NCI-H2029 treated with DMSO at 0.1 percent for 48 hours (cell line): ENCODE results near the gene SNX14.
"Not testable (repeated sequence)": the region's sequence is repeated elsewhere in the genome, so short reads cannot be mapped to it uniquely, and the experiment has no call there.

Experiments used
- DNase-seq: peaks from one replicate; lab custom pipeline; 2025; lab: John Stamatoyannopoulos, UW

The SNX14 gene

GRCh38 chr6:85582832-85583231 lies 10.8 kb downstream of the SNX14 start:
- DNase-seq, result not testable (repeated sequence)

DNA sequence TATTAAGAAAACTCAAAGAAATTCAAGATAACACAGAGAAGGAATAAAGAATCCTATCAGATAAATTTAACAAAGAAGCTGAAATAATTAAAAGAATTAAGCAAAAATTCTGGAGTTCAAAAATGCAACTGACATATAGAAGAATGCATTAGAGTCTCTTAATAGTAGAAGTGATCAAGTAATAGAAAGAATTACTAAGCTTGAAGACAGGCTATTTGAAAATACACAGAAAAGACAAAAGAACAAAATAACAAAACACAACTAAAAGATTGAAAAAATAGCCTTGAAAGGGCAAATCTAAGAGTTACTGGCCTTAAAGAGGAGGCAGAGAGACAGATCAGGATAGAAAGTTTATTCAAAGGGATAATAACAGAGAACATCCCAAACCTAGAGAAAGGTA lies 12.1 kb downstream of the SNX14 start:
- no peak for DNase-seq

DNA sequence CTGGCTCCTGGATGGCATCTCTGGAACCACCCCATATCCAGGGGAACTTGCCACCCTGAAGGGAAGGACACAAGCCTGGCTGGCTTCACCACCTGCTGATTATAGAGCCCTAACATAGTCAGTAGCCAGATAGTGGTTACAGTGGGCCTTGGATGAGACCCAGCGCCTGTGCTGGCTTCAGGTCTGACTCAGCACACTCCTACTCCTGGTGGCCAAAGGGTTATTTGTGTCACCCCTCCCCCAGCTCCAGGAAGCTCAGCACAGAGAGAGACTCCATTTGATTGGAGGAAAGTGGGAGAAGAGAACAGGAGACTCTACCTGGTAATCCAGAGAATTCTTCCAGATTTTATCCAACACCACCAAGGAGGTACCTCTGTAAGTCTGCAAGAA lies 12.8 kb downstream of the SNX14 start:
- no peak for DNase-seq

- DNase-seq, result no peak
Observed at GRCh38 chr6:85580118-85580877, 13.4 kb downstream of the SNX14 start.

DNA sequence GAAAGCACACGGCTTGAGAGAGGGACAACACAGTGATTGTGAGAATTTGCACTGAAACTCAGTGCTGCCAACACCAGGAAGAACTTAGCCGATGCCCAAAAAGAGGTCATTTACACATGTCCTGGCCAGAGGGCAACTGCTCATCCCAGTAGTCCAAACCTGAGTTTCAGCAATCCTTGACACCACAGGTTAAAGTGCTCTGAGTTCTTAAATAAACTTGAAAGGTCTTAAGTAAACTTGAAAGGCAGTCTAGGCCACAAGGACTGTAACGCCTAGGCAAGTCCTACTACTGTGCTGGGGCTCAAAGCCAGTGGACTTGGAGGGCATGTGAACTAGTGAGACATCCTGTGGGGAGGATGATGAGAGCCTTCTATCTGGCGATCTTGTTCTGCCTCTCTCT lies 14.1 kb downstream of the SNX14 start:
- no peak for DNase-seq

DNA sequence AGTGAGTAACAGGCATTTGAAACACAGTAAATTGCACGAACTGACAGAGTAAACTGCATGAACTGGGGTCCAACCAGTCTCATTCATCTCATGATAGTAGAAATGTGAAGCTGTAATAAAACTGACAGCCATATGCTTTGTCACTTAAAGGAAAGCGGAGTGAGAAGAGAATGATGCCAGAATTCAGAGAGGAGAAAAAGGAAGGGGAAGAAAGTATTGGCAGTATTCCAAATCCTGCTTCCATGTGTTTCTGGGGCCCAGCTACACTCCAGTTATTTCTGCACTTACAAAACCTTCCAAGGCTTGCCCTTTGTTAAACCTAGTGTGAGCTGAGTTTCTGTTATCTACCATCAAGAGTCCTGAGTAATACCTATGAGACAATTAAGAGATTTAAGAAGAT lies 17.2 kb downstream of the SNX14 start:
- DNase-seq, result no peak

DNA sequence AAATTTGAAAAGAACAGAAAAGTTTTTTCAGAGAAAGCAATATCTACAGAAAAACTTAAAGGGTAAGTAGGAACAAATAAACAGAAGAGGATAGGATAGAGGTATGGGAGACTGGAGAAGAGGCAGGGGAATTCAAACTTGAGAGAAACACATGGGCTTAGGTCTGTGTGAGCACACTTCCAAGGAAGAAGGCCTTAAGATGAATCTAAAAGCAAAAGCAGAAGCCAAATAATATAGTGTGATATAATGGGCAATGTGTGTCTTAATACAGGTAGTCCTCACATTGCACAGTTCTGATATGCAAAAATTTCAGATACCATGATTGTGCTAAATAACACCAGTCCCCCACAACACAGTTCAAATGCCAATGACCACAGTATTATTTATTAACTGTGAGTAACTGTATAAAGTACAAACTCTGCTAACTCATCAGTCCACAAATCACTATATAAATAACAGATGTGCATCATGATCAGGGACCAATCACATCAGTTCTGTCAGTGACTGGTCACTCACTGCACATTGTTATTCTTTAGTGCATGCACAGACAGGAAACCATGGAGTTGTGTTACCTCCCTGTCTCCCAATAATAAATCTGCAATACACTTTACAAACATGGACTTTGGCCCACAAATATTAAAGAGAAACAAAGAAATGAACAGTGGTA lies 18.6 kb downstream of the SNX14 start:
- DNase-seq, result no peak

DNA sequence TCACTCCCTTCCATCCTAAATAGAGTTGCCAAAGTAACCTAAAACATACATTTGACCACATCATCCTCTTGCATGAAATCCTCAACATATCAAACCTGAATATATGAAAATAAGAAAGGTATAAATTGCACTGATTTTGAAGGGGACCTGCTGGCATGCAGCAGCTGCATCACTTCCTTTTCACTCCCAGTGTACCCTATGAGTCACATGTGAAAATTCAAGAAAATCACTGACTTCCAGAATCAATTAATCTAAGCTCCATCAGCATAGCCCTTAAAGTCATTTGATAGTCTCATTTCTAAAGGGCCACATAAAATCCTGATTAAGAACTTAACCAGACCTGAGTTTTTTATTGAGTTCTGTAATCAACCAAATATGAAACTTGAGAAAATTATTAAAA lies 24.3 kb downstream of the SNX14 start:
- DNase-seq, result no peak

GRCh38 chr6:85568411-85568810 lies 25.2 kb downstream of the SNX14 start:
- DNase-seq, result no peak

GRCh38 chr6:85565736-85566135 lies 27.9 kb downstream of the SNX14 start:
- no peak for DNase-seq

GRCh38 chr6:85564223-85564622 lies 29.4 kb downstream of the SNX14 start:
- not testable (repeated sequence) for DNase-seq

GRCh38 chr6:85561750-85562357 lies 31.8 kb downstream of the SNX14 start:
- no peak for DNase-seq

- no peak for DNase-seq
Observed at GRCh38 chr6:85556992-85557668, 36.5 kb downstream of the SNX14 start.

GRCh38 chr6:85552652-85553051 lies 41.0 kb downstream of the SNX14 start:
- DNase-seq, result no peak

DNA sequence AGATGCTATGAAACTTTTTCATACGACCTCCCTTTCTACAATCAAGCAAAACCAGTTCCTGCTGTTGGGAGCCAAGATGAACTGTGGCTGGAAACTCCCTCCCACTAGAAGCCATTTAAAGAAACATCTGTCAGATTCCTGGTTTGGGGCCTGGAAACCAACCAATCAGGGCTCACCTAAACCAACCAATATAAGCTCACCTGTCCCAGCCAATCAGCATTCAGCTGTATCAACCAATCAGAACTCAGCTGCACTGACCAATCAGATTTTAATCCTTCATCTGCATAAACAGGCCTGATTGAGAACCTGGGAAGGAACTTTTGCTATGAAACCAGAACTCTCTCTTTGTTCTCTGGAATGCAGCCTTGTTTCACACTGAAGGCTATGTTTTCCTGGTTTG lies 42.4 kb downstream of the SNX14 start:
- no peak for DNase-seq

- DNase-seq, result no peak
Observed at GRCh38 chr6:85547719-85548118, 45.9 kb downstream of the SNX14 start.

GRCh38 chr6:85544776-85545175 lies 48.9 kb downstream of the SNX14 start:
- DNase-seq, result no peak

- peak; percentile 22 for DNase-seq
Observed at GRCh38 chr6:85537055-85537494, 56.6 kb downstream of the SNX14 start.

- not testable (repeated sequence) for DNase-seq
Observed at GRCh38 chr6:85524281-85524680, 69.4 kb downstream of the SNX14 start.

DNA sequence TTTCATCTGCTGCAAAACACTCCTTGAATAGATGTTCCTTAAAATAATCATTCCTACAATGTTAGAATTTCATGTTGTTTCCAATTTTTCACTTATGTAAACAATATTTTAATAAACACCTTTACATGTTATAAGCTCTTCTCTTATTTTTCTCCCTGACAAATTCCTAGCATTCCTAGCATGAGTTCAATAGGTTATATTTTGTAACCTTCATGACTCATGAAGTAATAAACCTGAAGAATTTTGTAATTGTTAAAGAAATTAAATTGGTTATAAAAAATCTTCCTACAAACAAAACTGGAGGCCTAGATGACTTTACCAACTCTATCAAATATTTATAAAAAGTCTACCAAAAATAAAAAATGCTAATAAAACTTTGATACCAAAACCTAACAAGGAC lies 77.5 kb downstream of the SNX14 start:
- no peak for DNase-seq

DNA sequence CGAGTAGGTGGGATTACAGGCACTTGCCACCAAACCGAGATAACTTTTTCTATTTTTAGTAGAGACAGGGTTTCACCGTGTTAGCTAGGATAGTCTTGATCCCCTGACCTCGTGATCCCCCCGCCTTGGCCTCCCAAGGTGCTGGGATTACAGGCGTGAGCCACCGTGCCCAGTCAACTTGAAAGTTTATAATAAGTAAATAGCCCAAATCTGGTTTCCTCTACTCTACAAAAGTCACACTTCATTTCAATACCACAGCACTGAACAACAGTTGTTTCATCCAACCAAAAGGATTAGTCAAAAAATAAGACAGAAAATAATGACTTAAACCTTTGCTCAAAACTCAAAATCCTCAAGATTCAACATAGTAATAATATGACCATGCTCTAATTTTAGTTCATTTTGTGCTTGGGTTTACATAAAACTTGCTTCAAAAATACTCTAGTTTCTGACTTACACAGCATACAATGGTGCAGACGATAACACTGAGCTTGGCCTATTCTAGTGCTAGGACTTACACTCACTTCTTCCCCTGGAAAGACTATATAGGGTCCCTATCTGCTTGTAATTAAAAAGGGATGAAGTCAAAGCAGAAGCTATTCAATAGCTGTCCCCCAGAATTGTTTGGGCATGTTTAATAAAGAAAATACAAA lies 87.1 kb downstream of the SNX14 start:
- no peak for DNase-seq

- no peak for DNase-seq
Observed at GRCh38 chr6:85498596-85499258, 94.9 kb downstream of the SNX14 start.
